GM13976 (cell line): ENCODE data around the gene MYO9B.

Experiments
- DNase-seq: peaks from one replicate; pipeline ENCODE4 v3.0.0; 2012; ENCODE audit warnings: low spot score
- in situ Hi-C: fragments of 300-500 bp; cut with MboI; formaldehyde crosslinking; loops from one replicate; pipeline ENCODE4 v1.12.0; 2022; ENCODE audit warnings: low sequenced_read_pairs, mixed read lengths, inconsistent platforms; ENCODE audit not compliant: unreplicated experiment
- TF ChIP-seq, protein P1 (sequence below): IDR thresholded peaks from 2 replicates; pipeline ENCODE4 v1.5.1; 2012; ENCODE audit warnings: borderline replicate concordance, mild to moderate bottlenecking; ENCODE audit not compliant: insufficient read depth; ENCODE audit errors: extremely low read depth, missing control alignments, control extremely low read depth

Gene MYO9B

DNA sequence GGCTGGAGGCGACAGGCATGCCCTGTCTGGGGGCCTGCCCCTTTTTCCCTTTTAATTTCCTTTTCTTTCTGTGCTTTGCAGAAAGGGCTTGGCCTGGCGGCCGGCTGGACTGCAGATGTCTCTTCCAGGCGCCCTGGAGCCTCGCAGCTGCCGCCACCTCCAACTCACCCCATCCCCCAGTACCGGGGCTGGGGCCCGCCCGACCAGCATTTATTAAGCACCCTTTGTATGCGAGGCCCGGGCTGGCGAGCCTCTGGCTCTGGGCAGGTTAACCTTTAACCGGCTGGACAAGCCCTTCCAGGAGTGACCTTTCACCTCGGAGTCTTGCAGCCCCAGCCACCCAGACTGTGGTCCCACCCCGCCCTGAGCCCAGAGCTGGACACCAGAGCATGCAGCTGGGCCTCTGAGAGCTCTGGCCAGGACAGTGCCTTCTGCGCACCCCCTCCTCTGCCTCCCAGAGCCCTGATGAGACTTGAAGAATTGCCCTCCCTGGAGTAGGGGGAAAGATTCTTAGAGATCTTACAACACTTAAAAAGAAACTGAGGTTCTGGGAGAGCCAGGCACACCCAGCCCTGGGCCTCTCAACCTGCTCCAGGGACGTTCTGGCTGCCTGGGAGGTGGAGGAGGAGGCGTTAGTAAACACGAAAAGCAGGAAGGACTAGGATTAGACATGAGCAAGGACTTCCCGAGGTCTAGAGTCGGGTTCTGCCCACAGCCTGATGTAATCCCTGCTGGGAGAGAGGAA lies 171.3 kb downstream of the MYO9B start:
- no peak for DNase-seq
- in situ Hi-C loops: loop anchor here (25.0 kb wide), 1 partner anchor 185 kb away; no protein-coding TSS in a partner anchor
- TF ChIP-seq, protein P1, sequence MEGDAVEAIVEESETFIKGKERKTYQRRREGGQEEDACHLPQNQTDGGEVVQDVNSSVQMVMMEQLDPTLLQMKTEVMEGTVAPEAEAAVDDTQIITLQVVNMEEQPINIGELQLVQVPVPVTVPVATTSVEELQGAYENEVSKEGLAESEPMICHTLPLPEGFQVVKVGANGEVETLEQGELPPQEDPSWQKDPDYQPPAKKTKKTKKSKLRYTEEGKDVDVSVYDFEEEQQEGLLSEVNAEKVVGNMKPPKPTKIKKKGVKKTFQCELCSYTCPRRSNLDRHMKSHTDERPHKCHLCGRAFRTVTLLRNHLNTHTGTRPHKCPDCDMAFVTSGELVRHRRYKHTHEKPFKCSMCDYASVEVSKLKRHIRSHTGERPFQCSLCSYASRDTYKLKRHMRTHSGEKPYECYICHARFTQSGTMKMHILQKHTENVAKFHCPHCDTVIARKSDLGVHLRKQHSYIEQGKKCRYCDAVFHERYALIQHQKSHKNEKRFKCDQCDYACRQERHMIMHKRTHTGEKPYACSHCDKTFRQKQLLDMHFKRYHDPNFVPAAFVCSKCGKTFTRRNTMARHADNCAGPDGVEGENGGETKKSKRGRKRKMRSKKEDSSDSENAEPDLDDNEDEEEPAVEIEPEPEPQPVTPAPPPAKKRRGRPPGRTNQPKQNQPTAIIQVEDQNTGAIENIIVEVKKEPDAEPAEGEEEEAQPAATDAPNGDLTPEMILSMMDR: no peak

DNA sequence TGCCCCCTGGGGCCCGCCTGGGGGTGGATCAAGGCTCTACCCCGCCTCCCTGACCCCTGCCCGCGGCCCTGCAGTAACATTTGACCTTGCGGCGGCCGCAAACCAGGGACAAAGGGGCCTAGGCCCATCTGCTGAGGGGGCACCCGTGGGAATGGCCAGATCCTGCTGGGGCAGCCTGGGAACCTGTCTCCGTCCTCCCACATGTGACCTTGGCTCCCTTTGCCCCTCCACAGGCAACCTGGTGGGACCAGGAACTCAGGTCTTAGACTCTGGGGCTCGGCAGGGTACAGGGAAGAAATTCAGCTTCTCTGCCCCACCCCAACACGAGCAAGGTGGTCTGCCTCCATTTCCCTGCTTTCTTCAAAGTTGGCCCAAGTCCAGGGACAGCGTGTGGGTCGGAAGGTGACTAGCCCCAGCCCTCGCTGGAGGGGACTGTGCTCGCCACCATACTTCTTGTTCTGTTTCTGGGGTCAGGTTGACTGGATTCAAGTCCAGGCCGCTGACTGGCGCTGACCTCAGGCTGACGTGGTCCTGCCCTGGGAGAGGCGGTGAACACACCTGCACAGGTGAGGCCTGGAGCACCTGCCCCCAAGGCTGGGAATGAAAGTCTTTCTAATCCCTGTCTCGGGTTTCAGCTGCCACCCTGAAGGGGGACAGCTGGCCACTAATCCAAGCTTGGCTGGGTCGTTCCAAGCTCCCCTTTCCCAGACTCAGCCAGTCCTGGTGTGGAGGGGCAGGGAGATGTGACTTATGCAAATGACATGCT lies 172.6 kb downstream of the MYO9B start:
- in situ Hi-C loops: loop anchor here (25.0 kb wide), 1 partner anchor 186 kb away; no protein-coding TSS in a partner anchor
- TF ChIP-seq, protein P1: no peak
- DNase-seq: no peak

DNA sequence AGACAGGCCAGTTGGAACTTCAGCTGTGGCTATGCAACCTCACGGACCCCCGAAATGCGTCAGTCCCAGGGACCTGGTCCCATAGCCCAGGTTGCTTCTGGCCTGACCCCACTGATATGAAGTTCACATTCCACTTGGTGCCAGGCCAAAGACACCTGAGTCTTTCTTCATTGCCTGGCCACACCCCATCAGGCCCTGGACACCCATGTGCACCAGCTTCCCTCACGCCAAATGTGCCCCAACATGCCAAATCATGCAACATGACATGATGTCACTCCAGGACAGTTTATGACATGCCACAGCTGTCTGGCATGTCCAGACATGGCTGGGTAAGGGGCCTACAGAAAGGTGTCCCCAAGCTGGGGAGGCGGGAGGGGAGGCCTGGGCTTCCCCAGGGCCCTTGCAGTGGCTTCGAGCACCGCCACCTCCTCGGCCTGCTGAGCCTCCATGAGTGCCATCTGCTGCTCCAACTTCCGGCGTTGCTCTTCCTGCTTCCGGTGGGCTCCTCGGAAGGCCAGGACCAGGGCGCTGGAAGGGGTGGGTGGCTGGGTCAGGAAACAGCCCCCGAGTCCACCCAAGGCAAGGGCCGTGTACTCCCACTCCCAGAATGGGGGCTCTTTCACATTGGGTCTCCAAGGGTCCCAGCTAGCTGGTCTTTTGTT lies 174.4 kb downstream of the MYO9B start:
- in situ Hi-C loops: loop anchor here (25.0 kb wide), 1 partner anchor 188 kb away; no protein-coding TSS in a partner anchor
- no peak for DNase-seq
- TF ChIP-seq, protein P1: no peak

DNA sequence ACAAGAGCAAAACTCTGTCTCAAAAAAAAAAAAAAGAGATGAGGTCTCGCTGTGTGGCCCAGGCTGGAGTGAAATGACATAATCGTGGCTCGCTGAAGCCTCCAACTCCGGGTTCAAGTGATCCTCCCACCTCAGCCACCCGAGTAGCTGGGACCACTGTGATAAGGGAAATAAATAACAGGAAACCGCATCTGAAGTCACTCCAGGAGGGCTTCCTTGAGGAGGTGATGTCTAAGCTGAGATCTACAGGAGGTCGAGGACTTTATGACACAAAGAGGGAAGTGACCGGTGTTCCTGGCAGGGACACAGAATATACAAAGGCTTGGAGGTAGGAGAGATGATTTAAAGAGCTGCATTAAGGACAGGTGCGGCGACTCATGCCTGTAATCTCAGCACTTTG lies 179.1 kb downstream of the MYO9B start:
- in situ Hi-C loops: no loop called here
- TF ChIP-seq, protein P1: no peak
- DNase-seq: no peak

DNA sequence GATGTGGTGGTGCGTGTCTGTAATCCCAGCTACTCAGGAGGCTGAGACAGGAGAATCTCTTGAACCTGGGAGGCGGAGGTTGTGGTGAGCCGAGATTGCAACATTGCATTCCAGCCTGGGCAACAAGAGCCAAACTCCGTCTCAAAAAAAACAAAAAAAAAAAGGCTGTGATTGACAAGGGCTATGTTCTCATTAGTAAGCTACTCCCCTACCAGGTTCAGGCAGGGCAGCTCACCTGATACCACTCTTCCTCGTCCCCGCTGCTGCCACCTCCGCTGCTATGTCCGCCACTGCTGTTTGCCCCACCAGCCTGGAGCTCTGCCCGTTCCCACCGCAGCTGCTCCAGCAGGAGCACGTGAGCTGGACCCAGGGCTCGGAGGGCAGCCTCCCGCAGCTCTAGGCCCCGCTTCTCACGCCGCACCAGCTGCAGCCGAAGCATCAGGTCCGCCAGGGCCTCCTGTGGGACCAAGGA lies 179.6 kb downstream of the MYO9B start:
- in situ Hi-C loops: no loop called here
- TF ChIP-seq, protein P1: no peak
- no peak for DNase-seq

DNA sequence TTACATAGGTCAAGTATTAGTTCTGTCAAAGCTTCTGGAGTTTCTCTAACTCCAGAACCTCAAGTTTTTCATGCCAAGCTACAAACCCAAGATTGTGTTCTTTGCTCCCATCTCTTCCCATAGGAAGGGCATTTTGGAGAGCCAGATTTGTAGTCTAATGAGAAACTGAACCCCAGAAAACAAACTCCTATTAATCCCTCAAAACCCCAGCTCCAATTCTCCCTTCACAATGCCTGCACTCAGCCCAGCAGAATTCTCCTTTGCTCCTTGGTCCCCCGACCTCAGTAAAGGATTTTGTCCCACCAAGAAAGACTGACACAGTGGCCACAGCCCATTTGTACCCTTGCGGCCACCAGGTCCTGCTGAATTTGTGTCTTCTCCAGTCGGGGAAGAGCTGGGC lies 180.6 kb downstream of the MYO9B start:
- no peak for DNase-seq
- TF ChIP-seq, protein P1: no peak
- in situ Hi-C loops: no loop called here
